Parietal lobe (tissue), 2 donors: ENCODE results near the gene ULK4. TPM values are rescaled to one million over a fixed set of nuclear protein-coding genes. Genes with fewer than 3 reads are reported as not detected.

Experiments
- small RNA-seq: library from RNA; depleted of rRNA; stranded (forward); fragments of <200 nt; gene quantifications from one replicate; pipeline ENCODE3, GENCODE V24; 2014; ENCODE audit warnings: low replicate concordance
- total RNA-seq: library from RNA; depleted of rRNA; stranded (reverse); fragments of >200 nt; gene quantifications from one replicate; pipeline ENCODE4 v1.2.3, GENCODE V29; 2014

Gene ULK4
- 30.0 TPM for total RNA-seq

DNA sequence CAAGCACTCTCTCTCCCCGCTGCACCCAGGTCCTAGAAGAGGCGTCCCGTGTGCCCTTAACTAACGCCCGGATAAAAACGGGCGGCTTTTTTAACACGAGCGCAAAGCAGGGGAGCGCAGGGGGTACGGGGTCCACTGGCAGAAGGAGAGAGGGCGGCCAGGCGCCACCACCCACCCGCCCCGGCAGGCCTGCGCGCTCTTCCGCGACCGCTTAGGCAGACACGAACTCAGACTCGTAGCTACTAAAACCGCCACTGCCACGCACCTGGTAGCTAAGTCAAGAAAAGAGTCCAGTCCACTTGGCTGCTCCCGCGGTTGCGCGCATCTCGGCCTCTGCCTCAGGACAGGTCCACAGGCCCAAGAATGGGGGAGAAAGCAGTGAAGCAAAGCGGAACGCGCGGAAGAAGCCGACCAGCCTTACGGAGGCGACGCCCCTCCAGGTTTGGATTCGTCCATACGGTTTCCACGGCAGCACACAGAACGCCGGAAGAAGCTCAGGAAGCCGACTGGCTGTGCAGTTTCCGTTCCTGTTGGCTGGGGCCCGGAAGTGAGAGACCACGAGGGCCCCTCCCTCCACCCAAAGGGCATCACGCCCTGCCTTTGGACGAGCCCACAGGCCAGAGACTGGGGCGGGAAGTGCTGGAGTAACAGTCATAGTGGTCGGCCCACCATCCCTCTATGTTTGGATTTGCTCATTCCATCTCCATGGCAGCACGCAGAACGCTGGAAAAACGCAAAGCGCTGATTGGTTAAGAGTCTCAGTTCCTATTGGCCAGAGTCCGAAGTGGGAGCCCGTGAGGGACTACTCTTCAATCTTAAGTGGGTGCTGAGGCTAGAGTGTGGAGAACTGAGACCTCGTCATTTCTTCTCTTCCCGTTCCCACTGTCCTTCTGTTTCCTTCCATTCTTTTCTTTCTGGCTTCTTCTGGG is at the start of gene ULK4:
ULK4 (minus strand) TSS at position 353 of the 929 bp plus-strand sequence. CDS start 7,344 bp downstream, outside the sequence.

DNA sequence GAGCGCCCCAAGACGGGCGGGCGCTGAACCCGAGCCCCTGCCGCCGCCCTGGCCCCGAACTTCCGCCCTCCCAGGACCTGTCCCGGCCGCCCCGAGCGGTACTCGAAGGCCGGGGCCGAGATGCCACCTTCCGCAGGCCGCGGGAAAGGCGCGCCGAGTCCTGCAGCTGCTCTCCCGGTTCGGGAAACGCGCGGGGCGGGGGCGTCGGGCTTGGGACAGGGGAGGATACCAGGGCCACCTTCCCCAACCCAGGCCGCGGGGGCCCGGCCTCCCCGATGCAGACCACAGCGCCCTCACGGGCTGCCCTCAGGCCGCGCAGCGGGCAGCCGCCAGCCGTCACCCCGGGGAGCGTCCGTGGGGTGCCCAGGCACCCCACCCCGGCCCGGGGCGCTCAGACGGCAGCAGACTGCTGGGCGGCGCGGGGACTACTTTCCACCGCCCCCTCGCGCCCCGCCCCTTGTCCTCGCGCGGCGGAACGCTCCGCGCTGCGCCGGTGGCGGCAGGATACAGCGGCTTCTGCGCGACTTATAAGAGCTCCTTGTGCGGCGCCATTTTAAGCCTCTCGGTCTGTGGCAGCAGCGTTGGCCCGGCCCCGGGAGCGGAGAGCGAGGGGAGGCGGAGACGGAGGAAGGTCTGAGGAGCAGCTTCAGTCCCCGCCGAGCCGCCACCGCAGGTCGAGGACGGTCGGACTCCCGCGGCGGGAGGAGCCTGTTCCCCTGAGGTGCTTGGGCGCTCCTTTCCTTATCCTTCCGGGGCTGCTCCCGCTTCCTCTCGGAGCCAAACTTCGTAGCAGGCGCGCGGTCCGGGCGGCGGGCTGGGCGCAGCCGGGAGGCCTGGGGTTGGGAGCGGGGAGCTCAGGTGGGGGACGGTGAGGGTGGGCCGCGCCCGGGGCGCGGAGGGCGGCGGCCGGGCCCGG is 762.7 kb downstream of the ULK4 start, which contains the start of gene CTNNB1:
CTNNB1 (plus strand) TSS at position 556 of the 916 bp plus-strand sequence. CDS start 24,564 bp downstream, outside the sequence.

Small RNAs within 50 kb of the gene (small RNA-seq; reads per million reads assigned to genes)
- not detected for gene ATP6V0E1P2
- not detected for gene RF00019
- gene RF00096, result not detected
- not detected for gene RF00602

Other genes with a start within 250 kb of the ULK4 start
- gene TRAK1, start 129.3 kb upstream of the ULK4 start, total RNA-seq, result 62.6 TPM